C1 segment of cervical spinal cord (tissue), 14 donors: Measurements from ENCODE around the gene GTF3C2.

Source experiments
- DNase-seq, 14 donors: peaks; one replicate each; lab custom pipeline; 2025; lab: John Stamatoyannopoulos, UW

The GTF3C2 gene, protein sequence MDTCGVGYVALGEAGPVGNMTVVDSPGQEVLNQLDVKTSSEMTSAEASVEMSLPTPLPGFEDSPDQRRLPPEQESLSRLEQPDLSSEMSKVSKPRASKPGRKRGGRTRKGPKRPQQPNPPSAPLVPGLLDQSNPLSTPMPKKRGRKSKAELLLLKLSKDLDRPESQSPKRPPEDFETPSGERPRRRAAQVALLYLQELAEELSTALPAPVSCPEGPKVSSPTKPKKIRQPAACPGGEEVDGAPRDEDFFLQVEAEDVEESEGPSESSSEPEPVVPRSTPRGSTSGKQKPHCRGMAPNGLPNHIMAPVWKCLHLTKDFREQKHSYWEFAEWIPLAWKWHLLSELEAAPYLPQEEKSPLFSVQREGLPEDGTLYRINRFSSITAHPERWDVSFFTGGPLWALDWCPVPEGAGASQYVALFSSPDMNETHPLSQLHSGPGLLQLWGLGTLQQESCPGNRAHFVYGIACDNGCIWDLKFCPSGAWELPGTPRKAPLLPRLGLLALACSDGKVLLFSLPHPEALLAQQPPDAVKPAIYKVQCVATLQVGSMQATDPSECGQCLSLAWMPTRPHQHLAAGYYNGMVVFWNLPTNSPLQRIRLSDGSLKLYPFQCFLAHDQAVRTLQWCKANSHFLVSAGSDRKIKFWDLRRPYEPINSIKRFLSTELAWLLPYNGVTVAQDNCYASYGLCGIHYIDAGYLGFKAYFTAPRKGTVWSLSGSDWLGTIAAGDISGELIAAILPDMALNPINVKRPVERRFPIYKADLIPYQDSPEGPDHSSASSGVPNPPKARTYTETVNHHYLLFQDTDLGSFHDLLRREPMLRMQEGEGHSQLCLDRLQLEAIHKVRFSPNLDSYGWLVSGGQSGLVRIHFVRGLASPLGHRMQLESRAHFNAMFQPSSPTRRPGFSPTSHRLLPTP

GRCh38 chr2:27356382-27357181, at the start of gene GTF3C2:
GTF3C2 (minus strand) TSS chr2:27356764; CDS start chr2:27343554, 13,210 bp downstream.
- peak; percentile 70 to 100 (median 95) for DNase-seq

GRCh38 chr2:27400348-27401135, 44.0 kb upstream of the GTF3C2 start:
- no peak for DNase-seq

- DNase-seq, result no peak
Measured at GRCh38 chr2:27398962-27399361, 42.4 kb upstream of the GTF3C2 start.

- no peak for DNase-seq
Measured at GRCh38 chr2:27393225-27393624, 36.7 kb upstream of the GTF3C2 start.

- no peak for DNase-seq
Measured at GRCh38 chr2:27390822-27391679, 34.5 kb upstream of the GTF3C2 start.

- DNase-seq, result no peak
Measured at GRCh38 chr2:27381577-27382181, 25.1 kb upstream of the GTF3C2 start.

DNA sequence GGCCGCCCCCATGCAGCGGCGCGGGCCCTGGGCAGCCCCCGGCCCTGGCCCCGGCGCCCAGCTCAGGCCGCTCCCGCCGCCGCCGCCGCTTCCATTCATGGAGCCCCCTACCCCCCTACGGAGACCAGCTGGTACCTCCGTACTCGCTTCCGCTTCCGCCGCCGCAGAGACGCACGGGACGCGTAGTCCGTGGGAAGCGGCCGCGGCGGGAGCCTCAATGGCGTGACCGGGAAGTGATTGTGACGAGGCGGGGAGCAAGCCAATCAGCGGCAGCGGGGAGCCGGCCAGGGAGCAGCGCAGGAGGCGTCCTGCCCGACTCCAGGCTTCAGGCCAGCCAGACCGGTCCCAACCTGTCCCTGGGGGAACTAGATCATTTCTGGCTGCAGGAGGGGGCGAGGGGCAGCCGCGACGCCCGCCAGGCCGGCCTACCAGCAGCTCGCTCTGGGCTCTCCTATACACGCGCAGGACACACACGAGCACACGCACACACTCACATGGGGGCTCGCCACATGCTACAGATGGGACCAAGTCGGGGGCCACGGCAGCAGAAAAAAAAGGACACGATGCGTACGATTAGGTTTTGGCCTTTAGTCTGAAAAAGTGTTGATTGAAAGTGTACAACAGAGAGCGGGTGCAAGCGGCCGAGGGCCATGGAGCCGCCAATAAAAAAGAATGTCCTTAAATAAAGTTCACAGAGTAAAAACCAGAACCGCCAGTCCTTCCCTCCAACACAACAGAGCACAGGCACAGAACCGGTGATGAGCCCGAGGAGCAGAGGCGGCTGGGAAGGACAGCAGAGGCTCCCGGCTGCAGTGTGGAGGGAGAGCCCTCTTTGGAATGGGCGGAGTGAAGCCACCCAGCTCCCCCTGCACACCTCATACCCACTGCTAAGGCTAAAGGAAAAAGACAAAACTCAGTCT, 24.3 kb upstream of the GTF3C2 start, which contains the start of gene ZNF513:
ZNF513 (minus strand) TSS at position 109 of the 920 bp plus-strand sequence. CDS start 208 bp downstream, outside the sequence.
- peak; percentile 54 to 98 (median 96) for DNase-seq

GRCh38 chr2:27379836-27380625, 23.5 kb upstream of the GTF3C2 start:
- DNase-seq, result peak in 8 of 14 donors; percentile 65 to 92 (median 78)

- no peak for DNase-seq
Measured at GRCh38 chr2:27379383-27379835, 22.8 kb upstream of the GTF3C2 start.

- peak in 1 of 14 donors; percentile 15 for DNase-seq
Measured at GRCh38 chr2:27378809-27379290, 22.3 kb upstream of the GTF3C2 start.

GRCh38 chr2:27378096-27378808, 21.7 kb upstream of the GTF3C2 start:
- DNase-seq, result no peak

GRCh38 chr2:27377618-27378095, 21.1 kb upstream of the GTF3C2 start:
- no peak for DNase-seq

GRCh38 chr2:27376866-27377617, 20.5 kb upstream of the GTF3C2 start:
- no peak for DNase-seq

- no peak for DNase-seq
Measured at GRCh38 chr2:27376151-27376865, 19.7 kb upstream of the GTF3C2 start.
